Panc1 (cell line): ENCODE data around the gene SETD5.
A peak's percentile ranks its signal among the peaks of the same experiment; 100 is the strongest.

Source experiments
- POLR2AphosphoS5 ChIP-seq: IDR thresholded peaks from 2 replicates; pipeline ENCODE4 v1.6.1; 2012; ENCODE audit warnings: mild to moderate bottlenecking, low read depth, low read length, moderate library complexity
- TF ChIP-seq, protein P1 (sequence below): fragments of 450-650 bp; IDR thresholded peaks from 2 replicates; pipeline ENCODE4 v1.5.1; 2017; ENCODE audit warnings: mild to moderate bottlenecking

DNA sequence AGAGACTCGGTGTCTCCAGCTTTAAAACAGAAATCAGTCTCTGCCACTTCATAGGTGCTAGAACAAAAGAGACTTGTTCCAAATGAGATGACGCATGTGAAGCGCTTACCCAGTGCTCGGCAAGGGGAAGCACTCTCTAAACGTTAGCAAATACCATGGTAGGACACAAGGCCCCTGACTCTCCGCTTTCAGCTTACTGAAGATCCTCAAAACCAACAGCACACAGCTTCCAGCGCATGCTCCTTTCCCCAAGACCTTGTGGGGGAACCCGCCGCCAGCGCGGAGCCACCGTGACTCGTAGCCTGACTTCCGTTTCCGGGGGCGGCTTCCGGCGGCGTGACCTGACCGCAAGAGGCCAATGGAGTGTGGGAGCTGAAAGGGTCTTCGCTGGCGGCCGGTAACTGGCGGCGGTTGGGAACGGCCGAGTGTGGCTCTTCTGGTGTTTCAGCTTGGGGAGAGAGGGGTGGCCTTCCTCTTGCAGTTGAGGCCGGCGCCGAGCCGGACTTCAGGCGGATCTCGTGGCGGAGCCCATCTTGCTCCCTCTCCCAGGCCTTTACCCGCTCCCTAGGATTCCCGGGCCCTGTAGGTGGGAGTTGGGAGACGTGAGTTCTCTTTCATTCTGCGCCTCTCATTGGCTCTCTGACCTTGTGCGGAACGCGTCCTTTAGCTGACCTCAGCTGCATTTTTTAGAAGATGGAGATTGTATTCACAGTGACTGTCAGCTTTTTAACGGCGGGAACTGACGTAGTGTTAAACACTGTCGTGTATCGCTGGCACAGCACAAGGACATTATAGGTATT lies 34.5 kb upstream of the SETD5 start, which contains the start of gene THUMPD3:
- TF ChIP-seq, protein P1, sequence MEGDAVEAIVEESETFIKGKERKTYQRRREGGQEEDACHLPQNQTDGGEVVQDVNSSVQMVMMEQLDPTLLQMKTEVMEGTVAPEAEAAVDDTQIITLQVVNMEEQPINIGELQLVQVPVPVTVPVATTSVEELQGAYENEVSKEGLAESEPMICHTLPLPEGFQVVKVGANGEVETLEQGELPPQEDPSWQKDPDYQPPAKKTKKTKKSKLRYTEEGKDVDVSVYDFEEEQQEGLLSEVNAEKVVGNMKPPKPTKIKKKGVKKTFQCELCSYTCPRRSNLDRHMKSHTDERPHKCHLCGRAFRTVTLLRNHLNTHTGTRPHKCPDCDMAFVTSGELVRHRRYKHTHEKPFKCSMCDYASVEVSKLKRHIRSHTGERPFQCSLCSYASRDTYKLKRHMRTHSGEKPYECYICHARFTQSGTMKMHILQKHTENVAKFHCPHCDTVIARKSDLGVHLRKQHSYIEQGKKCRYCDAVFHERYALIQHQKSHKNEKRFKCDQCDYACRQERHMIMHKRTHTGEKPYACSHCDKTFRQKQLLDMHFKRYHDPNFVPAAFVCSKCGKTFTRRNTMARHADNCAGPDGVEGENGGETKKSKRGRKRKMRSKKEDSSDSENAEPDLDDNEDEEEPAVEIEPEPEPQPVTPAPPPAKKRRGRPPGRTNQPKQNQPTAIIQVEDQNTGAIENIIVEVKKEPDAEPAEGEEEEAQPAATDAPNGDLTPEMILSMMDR: no peak
- peak; percentile 95 for TF ChIP-seq POLR2AphosphoS5
